Measurements from ENCODE around the gene FRMD8.

FRMD8 gene

GRCh38 chr11:65424205-65425104, 38.0 kb downstream of the FRMD8 start:
- DNase-seq: no peak

- DNase-seq: no peak
These were observed 38.9 kb downstream of the FRMD8 start for GRCh38 chr11:65425105-65425970.

- DNase-seq: no peak
These were observed 39.8 kb downstream of the FRMD8 start for GRCh38 chr11:65425971-65426838.

- DNase-seq: no peak
These were observed 40.6 kb downstream of the FRMD8 start for GRCh38 chr11:65426839-65427690.

GRCh38 chr11:65427691-65428577, 41.5 kb downstream of the FRMD8 start:
- no peak for DNase-seq

- no peak for DNase-seq
These were observed 42.2 kb downstream of the FRMD8 start for GRCh38 chr11:65428578-65429067.

- no peak for DNase-seq
These were observed 42.7 kb downstream of the FRMD8 start for GRCh38 chr11:65429068-65429681.

GRCh38 chr11:65429724-65430405, 43.4 kb downstream of the FRMD8 start:
- DNase-seq: no peak

GRCh38 chr11:65430406-65431217, 44.2 kb downstream of the FRMD8 start:
- DNase-seq: no peak

- no peak for DNase-seq
These were observed 45.1 kb downstream of the FRMD8 start for GRCh38 chr11:65431451-65432099.

GRCh38 chr11:65432100-65432650, 45.7 kb downstream of the FRMD8 start:
- no peak for DNase-seq

GRCh38 chr11:65432686-65433582, 46.5 kb downstream of the FRMD8 start:
- DNase-seq: no peak

GRCh38 chr11:65433657-65434056, 47.2 kb downstream of the FRMD8 start:
- DNase-seq: no peak

- no peak for DNase-seq
These were observed 47.7 kb downstream of the FRMD8 start for GRCh38 chr11:65434057-65434666.

- DNase-seq: no peak
These were observed 48.4 kb downstream of the FRMD8 start for GRCh38 chr11:65434667-65435410.
